ENCODE results near the gene CMAS. TPM values are rescaled to one million over a fixed set of nuclear protein-coding genes. Genes with fewer than 3 reads are reported as not detected.

CMAS gene
- total RNA-seq, 2 donors from 2014 or later: 33.7 to 38.7 TPM

- no peak for ATAC-seq (ENCODE audit: insufficient number of reproducible peaks, low FRiP score, low read depth)
- H3K4me3 ChIP-seq: no peak overlapping the region
- no peak overlapping the region for H3K27ac ChIP-seq
- H3K27me3 ChIP-seq (replicated peaks; ENCODE audit: insufficient read depth): no peaks in the 10 kb centered on the region
- peaks cover 8 to 12% of the 10 kb centered on the region in 2 donors for H3K4me1 ChIP-seq (ENCODE audit: control insufficient read depth in 1 of 2, low read depth in 2 of 2)
- TF ChIP-seq CTCF (IDR thresholded peaks at IDR 0.05): no peak
- H3K36me3 ChIP-seq: no peaks in the 10 kb centered on the region
- H3K9me3 ChIP-seq: no peaks in the 10 kb centered on the region
- no peak for DNase-seq (ENCODE audit: low spot score)
These were observed 7.3 kb upstream of the CMAS start for GRCh38 chr12:22038734-22039133.

GRCh38 chr12:22039361-22039760 is 6.7 kb upstream of the CMAS start:
- DNase-seq (ENCODE audit: low spot score) (no peak), ATAC-seq (ENCODE audit: insufficient number of reproducible peaks, low FRiP score, low read depth) (no peak)
- Histone ChIP-seq H3K4me3 (no peak overlapping the region), H3K36me3 (no peaks in the 10 kb centered on the region), H3K9me3 (no peaks in the 10 kb centered on the region), H3K27me3 (replicated peaks; ENCODE audit: insufficient read depth) (no peaks in the 10 kb centered on the region), H3K27ac (no peak overlapping the region), H3K4me1 (ENCODE audit: control insufficient read depth in 1 of 2, low read depth in 2 of 2) (peaks cover 8 to 12% of the 10 kb centered on the region in 2 donors)
- no peak for TF ChIP-seq CTCF (IDR thresholded peaks at IDR 0.05)

- Histone ChIP-seq H3K36me3 (no peaks in the 10 kb centered on the region), H3K27ac (no peak overlapping the region), H3K4me3 (no peak overlapping the region), H3K4me1 (ENCODE audit: control insufficient read depth in 1 of 2, low read depth in 2 of 2) (peaks cover 6 to 11% of the 10 kb centered on the region in 2 donors), H3K27me3 (replicated peaks; ENCODE audit: insufficient read depth) (no peaks in the 10 kb centered on the region), H3K9me3 (no peaks in the 10 kb centered on the region)
- ATAC-seq (ENCODE audit: insufficient number of reproducible peaks, low FRiP score, low read depth) (no peak), DNase-seq (ENCODE audit: low spot score) (no peak)
- no peak for TF ChIP-seq CTCF (IDR thresholded peaks at IDR 0.05)
These were observed 2.9 kb upstream of the CMAS start for GRCh38 chr12:22042976-22043669.

- Histone ChIP-seq H3K27ac (no peak overlapping the region), H3K36me3 (no peaks in the 10 kb centered on the region), H3K4me1 (ENCODE audit: control insufficient read depth in 1 of 2, low read depth in 2 of 2) (peaks cover 6 to 19% of the 10 kb centered on the region in 2 donors), H3K9me3 (no peaks in the 10 kb centered on the region), H3K4me3 (no peak overlapping the region), H3K27me3 (replicated peaks; ENCODE audit: insufficient read depth) (no peaks in the 10 kb centered on the region)
- no peak for TF ChIP-seq CTCF (IDR thresholded peaks at IDR 0.05)
- ATAC-seq (ENCODE audit: insufficient number of reproducible peaks, low FRiP score, low read depth) (no peak), DNase-seq (ENCODE audit: low spot score) (no peak)
These were observed 2.1 kb upstream of the CMAS start for GRCh38 chr12:22043943-22044342.

- no peak for ATAC-seq (ENCODE audit: insufficient number of reproducible peaks, low FRiP score, low read depth)
- no peak for DNase-seq (ENCODE audit: low spot score)
- no peak for TF ChIP-seq CTCF (IDR thresholded peaks at IDR 0.05)
- H3K4me1 ChIP-seq (ENCODE audit: control insufficient read depth in 1 of 2, low read depth in 2 of 2): peaks cover 6 to 21% of the 10 kb centered on the region in 2 donors
- no peaks in the 10 kb centered on the region for H3K36me3 ChIP-seq
- no peak overlapping the region for H3K4me3 ChIP-seq
- H3K9me3 ChIP-seq: no peaks in the 10 kb centered on the region
- no peaks in the 10 kb centered on the region for H3K27me3 ChIP-seq (replicated peaks; ENCODE audit: insufficient read depth)
- no peak overlapping the region for H3K27ac ChIP-seq
These were observed 1.6 kb upstream of the CMAS start for GRCh38 chr12:22044391-22044790.
